T-helper 9 cell (primary cell): ENCODE results near the gene PPP1R13B.

Source experiments
- DNase-seq: peaks from one replicate; pipeline ENCODE4 v3.0.0-alpha.2; 2020

Gene PPP1R13B

GRCh38 chr14:103770902-103771301, 76.5 kb downstream of the PPP1R13B start:
- no peak for DNase-seq

- no peak for DNase-seq
These were observed 76.9 kb downstream of the PPP1R13B start for GRCh38 chr14:103770500-103770899.

GRCh38 chr14:103767336-103767894, 80.0 kb downstream of the PPP1R13B start:
- DNase-seq = no peak

- no peak for DNase-seq
These were observed 81.8 kb downstream of the PPP1R13B start for GRCh38 chr14:103765526-103765925.

- no peak for DNase-seq
These were observed 83.5 kb downstream of the PPP1R13B start for GRCh38 chr14:103763730-103764488.

GRCh38 chr14:103762541-103762940, 84.8 kb downstream of the PPP1R13B start:
- no peak for DNase-seq

GRCh38 chr14:103762036-103762435, 85.3 kb downstream of the PPP1R13B start:
- no peak for DNase-seq

GRCh38 chr14:103758059-103758776, 89.2 kb downstream of the PPP1R13B start:
- no peak for DNase-seq

- DNase-seq = no peak
These were observed 92.3 kb downstream of the PPP1R13B start for GRCh38 chr14:103755060-103755459.

- no peak for DNase-seq
These were observed 93.6 kb downstream of the PPP1R13B start for GRCh38 chr14:103753774-103754173.

- no peak for DNase-seq
These were observed 97.5 kb downstream of the PPP1R13B start for GRCh38 chr14:103749860-103750259.

- DNase-seq = no peak
These were observed 97.9 kb downstream of the PPP1R13B start for GRCh38 chr14:103749452-103749851.

GRCh38 chr14:103748534-103748857, 98.9 kb downstream of the PPP1R13B start:
- no peak for DNase-seq

- DNase-seq = no peak
These were observed 100.7 kb downstream of the PPP1R13B start for GRCh38 chr14:103746701-103747100.

- no peak for DNase-seq
These were observed 102.0 kb downstream of the PPP1R13B start for GRCh38 chr14:103745424-103745823.

- DNase-seq = no peak
These were observed 102.6 kb downstream of the PPP1R13B start for GRCh38 chr14:103744621-103745395.

GRCh38 chr14:103743691-103744090, 103.7 kb downstream of the PPP1R13B start:
- no peak for DNase-seq

- DNase-seq = no peak
These were observed 104.7 kb downstream of the PPP1R13B start for GRCh38 chr14:103742499-103743255.

GRCh38 chr14:103741876-103742275, 105.5 kb downstream of the PPP1R13B start:
- no peak for DNase-seq

GRCh38 chr14:103740991-103741689, 106.2 kb downstream of the PPP1R13B start:
- no peak for DNase-seq

GRCh38 chr14:103739793-103740501, 107.4 kb downstream of the PPP1R13B start:
- DNase-seq = no peak
